AG04449 (cell line): ENCODE data around the gene UPK3BL1.
"Not testable (repeated sequence)": the region's sequence is repeated elsewhere in the genome, so short reads cannot be mapped to it uniquely, and the experiment has no call there.

Experiments
- CTCF ChIA-PET: fragments of 350-600 bp; formaldehyde crosslinking; extraction: SDS; loops from one replicate; lab custom pipeline; 2021; ENCODE audit warnings: antibody characterized with exemption; lab: Yijun Ruan, JAX
- POLR2A ChIA-PET: fragments of 400-600, 350-600 bp; formaldehyde crosslinking; extraction: SDS; loops from one replicate; lab custom pipeline; 2020; ENCODE audit warnings: antibody characterized with exemption, inconsistent platforms; lab: Yijun Ruan, JAX
- DNase-seq: peaks from one replicate; pipeline ENCODE4 v3.0.0-alpha.2; 2010; ENCODE audit warnings: low read depth, low spot score
- H3K4me3 ChIP-seq: 2 replicates; pipeline ENCODE4 v1.5.1; 2011; ENCODE audit warnings: low read depth, mild to moderate bottlenecking, control low read depth, low read length

The UPK3BL1 gene

GRCh38 chr7:102609734-102610133 lies 32.9 kb downstream of the UPK3BL1 start:
- CTCF ChIA-PET, POLR2A ChIA-PET: not testable (repeated sequence)

DNA sequence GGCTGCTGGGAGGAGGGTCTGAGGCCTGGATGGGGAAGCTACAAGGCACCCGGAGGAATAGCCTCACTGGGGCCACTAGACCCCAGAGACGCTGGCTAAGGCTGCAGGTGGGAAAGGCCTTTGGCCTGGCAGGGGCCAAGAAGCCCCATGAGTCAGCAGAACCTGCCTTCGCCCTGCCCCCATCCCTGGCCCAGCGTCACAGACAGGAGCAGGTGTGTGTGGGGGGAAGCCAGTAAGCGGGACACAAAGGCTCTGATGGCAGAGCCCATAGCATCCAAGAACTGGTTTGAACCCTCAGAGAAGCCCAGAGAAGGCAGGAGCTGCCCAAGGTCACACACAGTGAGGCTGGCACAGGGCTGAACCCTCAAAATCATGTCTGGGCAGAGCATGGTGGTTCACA lies 35.7 kb downstream of the UPK3BL1 start:
- DNase-seq, H3K4me3 ChIP-seq, CTCF ChIA-PET, POLR2A ChIA-PET: not testable (repeated sequence)

More at GRCh38 chr7:102609734-102610133, 32.9 kb downstream of the UPK3BL1 start:
- not testable (repeated sequence) for DNase-seq, H3K4me3 ChIP-seq

DNA sequence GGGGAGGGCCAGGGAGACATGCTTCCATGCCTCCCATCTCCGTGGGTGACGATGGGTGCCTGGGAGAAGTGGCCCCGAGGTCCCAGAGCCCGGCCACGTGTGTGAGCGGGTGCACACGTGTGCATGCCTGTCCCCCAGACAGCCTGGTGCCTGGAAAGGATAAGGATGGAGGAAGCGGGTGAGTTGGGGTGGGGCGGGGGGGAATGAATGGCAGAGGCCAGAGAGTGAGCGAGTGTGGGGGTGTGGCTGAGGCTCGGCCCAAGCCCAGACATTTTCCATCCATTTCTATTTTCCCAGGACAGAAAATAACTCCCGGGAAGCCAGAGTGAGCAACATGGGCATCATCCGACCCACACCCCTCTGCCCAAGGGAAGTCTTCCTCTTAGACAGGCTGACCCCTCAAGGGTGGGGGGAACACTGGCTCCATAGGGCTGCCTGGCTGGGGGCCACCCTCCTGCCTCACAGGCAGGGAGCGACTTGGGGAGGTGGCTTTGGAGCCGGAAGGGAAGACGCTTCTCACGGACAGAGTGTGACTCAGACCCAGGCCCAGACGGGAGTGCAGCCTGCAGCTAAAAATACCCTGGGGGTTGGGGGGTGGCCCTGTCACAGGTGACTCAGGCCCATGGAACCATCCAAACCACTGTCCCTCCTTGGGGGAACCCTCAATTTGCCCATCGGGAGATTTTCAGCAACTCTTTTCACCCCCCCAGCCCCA lies 38.0 kb downstream of the UPK3BL1 start:
- POLR2A ChIA-PET, H3K4me3 ChIP-seq, DNase-seq, CTCF ChIA-PET: not testable (repeated sequence)

DNA sequence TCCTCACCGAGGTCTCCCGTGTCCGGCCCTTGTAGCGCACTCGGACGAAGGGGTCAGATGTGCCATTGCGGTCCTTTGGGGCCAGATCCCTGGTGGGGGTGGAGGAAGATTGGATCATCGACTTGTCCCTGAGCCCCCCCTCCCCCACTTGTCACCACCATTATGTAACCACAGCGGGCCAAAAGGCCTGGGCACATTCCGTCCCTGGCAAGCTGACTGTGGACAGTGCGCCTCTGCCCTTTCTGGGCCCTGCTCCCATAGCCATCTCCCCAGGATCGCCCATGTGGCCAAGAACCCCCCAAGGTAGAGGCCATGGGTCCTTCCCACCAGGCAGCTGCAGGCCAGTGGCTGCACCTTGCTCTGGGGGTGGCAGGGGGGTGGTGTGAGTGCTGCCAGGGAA lies 40.3 kb downstream of the UPK3BL1 start:
- CTCF ChIA-PET, H3K4me3 ChIP-seq, POLR2A ChIA-PET, DNase-seq: not testable (repeated sequence)

- CTCF ChIA-PET, DNase-seq, H3K4me3 ChIP-seq, POLR2A ChIA-PET: not testable (repeated sequence)
Observed at GRCh38 chr7:102599699-102600098, 42.9 kb downstream of the UPK3BL1 start.

DNA sequence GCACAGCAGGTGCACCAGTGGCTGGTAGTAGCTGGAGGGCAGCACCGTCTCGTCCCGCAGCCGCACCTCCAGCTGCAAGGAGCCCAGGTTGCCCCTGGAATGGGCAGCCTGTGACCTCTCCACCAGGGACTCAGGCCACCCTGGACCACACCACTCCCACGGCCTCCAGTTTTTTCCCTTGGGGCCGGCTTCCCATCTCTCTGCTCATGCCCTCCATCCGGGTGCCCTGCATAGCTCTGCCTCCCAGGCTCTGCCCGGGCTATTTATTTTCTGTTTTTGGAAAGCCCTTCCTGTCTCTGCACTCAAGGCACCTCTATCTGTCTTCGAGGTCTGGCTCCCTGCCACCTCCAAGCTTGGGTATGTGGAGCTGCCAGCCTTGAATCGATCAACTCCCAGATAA lies 46.6 kb downstream of the UPK3BL1 start:
- CTCF ChIA-PET, DNase-seq, H3K4me3 ChIP-seq, POLR2A ChIA-PET: not testable (repeated sequence)

- H3K4me3 ChIP-seq, DNase-seq, CTCF ChIA-PET, POLR2A ChIA-PET: not testable (repeated sequence)
Observed at GRCh38 chr7:102593637-102594334, 48.8 kb downstream of the UPK3BL1 start.

DNA sequence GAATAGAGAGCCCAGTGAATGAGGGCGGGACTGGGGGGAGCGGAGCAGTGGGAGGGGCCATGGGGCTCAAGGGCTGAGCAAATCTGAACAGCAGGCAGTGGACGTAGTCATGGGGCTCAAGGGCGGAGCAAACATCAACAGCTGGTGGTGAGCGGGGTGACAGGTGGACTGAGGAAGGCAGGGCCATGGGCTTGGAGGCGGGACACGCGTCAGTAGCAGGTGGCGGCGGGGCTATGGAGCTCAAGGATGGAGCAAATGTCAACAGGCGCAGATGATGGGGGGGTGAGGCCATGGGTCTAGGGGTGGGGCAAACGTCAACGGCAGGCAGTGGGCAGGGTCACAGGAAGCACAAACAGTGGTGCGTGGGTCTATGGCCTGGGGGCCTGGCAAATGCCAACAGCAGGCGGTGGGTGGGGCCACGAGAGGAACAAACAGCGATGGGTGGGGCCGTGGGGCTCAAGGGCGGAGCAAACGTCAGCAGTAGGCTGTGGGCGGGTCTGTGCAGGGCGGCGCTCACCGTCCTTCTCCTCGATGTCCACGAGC lies 50.0 kb downstream of the UPK3BL1 start:
- H3K4me3 ChIP-seq, POLR2A ChIA-PET, CTCF ChIA-PET, DNase-seq: not testable (repeated sequence)

DNA sequence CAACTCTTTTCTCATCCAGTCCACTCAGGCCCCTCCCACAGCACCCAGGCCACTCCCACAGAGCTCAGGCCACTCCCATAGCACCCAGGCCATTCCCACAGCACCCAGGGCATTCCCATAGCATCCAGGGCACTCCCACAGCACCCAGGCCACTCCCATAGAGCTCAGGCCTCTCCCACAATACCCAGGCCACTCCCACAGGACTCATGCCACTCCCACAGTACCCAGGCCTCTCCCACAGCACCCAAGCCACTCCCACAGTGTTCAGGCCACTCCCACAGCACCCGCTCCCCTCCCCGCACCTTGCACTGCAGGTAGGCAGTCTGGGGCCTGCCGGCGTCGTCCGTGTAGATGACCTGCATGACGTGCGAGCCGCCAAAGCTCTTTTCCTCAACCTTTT lies 52.7 kb downstream of the UPK3BL1 start:
- POLR2A ChIA-PET, DNase-seq, H3K4me3 ChIP-seq, CTCF ChIA-PET: not testable (repeated sequence)
